AG08395 (cell line): Measurements from ENCODE around the gene NOTCH1.
"Not testable (repeated sequence)": the region's sequence is repeated elsewhere in the genome, so short reads cannot be mapped to it uniquely, and the experiment has no call there.

Experiments used
- DNase-seq: peaks from one replicate; pipeline ENCODE4 v3.0.0; 2012; ENCODE audit warnings: mixed read lengths, low spot score

Gene NOTCH1

GRCh38 chr9:136564379-136564988 is 18.6 kb upstream of the NOTCH1 start:
- peak; percentile 81 for DNase-seq

GRCh38 chr9:136563646-136564325 is 17.9 kb upstream of the NOTCH1 start:
- no peak for DNase-seq

- DNase-seq, result no peak
These were observed 17.1 kb upstream of the NOTCH1 start for GRCh38 chr9:136562746-136563495.

- DNase-seq, result no peak
These were observed 15.9 kb upstream of the NOTCH1 start for GRCh38 chr9:136561779-136562178.

- DNase-seq, result no peak
These were observed 14.7 kb upstream of the NOTCH1 start for GRCh38 chr9:136560586-136560985.

GRCh38 chr9:136559371-136559770 is 13.5 kb upstream of the NOTCH1 start:
- not testable (repeated sequence) for DNase-seq

- DNase-seq, result not testable (repeated sequence)
These were observed 13.0 kb upstream of the NOTCH1 start for GRCh38 chr9:136558846-136559245.

GRCh38 chr9:136558373-136558772 is 12.5 kb upstream of the NOTCH1 start:
- DNase-seq, result no peak

GRCh38 chr9:136557036-136557435 is 11.2 kb upstream of the NOTCH1 start:
- DNase-seq, result no peak

GRCh38 chr9:136556166-136556565 is 10.3 kb upstream of the NOTCH1 start:
- no peak for DNase-seq

- no peak for DNase-seq
These were observed 9.0 kb upstream of the NOTCH1 start for GRCh38 chr9:136554870-136555269.

- DNase-seq, result no peak
These were observed 7.7 kb upstream of the NOTCH1 start for GRCh38 chr9:136553581-136553980.

GRCh38 chr9:136552117-136552703 is 6.4 kb upstream of the NOTCH1 start:
- DNase-seq, result peak; percentile 83

- DNase-seq, result peak; percentile 92
These were observed 5.7 kb upstream of the NOTCH1 start for GRCh38 chr9:136551401-136552116.

- no peak for DNase-seq
These were observed 4.8 kb upstream of the NOTCH1 start for GRCh38 chr9:136550439-136551289.

- DNase-seq, result no peak
These were observed 3.4 kb upstream of the NOTCH1 start for GRCh38 chr9:136549010-136549980.

GRCh38 chr9:136547508-136548215 is 1.8 kb upstream of the NOTCH1 start:
- no peak for DNase-seq

- no peak for DNase-seq
These were observed 1.1 kb upstream of the NOTCH1 start for GRCh38 chr9:136546697-136547501.

GRCh38 chr9:136545692-136545964 is 220 bp downstream of the NOTCH1 start:
- no peak for DNase-seq
